RKO (cell line): ENCODE data around the gene POLRMT.
"Not testable (repeated sequence)": the region's sequence is repeated elsewhere in the genome, so short reads cannot be mapped to it uniquely, and the experiment has no call there.

ENCODE experiments used
- DNase-seq: peaks from one replicate; pipeline ENCODE4 v3.0.0-alpha.2; 2016; ENCODE audit warnings: low spot score

Gene POLRMT

DNA sequence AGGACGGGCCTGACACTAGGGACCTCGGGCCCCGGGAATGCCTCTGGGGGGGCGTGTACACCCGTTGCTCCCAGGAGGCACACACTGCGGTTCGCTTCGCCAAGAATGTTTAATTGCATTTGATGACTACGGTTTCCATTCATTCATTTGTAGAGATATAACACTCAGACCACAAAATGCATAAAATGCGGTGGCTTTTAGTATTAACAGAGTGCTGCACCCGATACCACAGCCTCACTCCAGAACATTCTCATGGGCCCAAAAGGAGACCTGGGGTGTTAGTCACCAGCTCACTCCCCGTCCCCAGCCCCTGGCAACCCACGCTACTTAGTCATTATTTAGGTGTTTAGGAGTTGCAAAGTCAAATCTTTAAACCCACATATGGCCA, 21.9 kb downstream of the POLRMT start:
- DNase-seq = no peak

GRCh38 chr19:610801-611480, 22.4 kb downstream of the POLRMT start:
- no peak for DNase-seq

DNA sequence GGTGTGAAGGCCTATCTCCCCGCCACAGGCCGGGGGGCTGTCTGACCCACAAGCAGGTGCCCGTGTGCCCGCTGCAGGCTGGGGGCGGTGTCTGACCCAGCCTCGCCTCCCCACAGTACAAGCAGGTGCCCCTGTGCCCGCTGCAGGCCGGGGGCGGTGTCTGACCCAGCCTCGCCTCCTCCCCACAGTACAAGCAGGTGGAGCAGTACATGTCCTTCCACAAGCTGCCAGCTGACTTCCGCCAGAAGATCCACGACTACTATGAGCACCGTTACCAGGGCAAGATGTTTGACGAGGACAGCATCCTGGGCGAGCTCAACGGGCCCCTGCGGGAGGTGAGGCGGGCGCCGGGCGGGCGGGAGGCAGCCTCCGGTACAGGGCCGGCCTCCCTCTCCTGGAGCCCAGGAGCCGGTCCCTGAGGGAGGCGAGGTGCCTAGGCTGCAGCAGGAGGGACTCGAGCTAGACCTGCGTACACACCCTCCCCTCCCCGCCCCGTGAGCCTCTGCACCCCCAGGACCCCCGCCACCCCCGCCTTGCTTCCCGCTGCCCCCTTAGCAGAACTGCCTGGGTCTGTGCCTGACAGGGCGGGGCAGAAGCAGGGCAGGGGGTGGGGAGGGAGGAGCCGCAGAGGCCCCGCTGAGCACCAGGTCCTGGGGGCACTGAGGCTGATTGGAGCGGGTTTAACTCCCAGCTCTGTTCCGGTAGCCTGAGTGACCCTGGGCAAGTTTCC, 23.1 kb downstream of the POLRMT start:
- DNase-seq = no peak

DNA sequence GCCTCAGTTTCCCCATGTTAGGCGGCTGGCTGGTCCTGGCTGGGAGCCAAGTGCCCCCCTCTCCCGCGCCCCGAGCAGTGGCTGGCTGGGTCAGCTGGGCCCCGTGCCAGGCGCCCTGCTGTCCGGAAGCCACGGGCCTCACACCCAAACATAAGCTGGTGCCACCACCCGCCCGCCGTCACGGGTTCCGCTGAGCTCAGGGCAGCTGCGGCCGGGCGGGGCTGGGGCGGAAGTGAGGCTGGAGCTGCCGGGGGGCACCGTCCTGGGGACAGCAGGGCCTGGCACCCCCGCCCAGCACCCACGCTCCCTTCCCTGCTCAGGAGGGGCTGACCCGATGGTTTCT, 24.4 kb downstream of the POLRMT start:
- peak; percentile 45 for DNase-seq

- DNase-seq = no peak
These were observed 25.0 kb downstream of the POLRMT start for GRCh38 chr19:608155-609003.

GRCh38 chr19:607301-608154, 25.8 kb downstream of the POLRMT start:
- DNase-seq = no peak

- not testable (repeated sequence) for DNase-seq
These were observed 28.0 kb downstream of the POLRMT start for GRCh38 chr19:605061-605971.

- DNase-seq = no peak
These were observed 29.0 kb downstream of the POLRMT start for GRCh38 chr19:604355-604754.

- DNase-seq = not testable (repeated sequence)
These were observed 29.6 kb downstream of the POLRMT start for GRCh38 chr19:603779-604178.

GRCh38 chr19:603302-603639, 30.1 kb downstream of the POLRMT start:
- not testable (repeated sequence) for DNase-seq

DNA sequence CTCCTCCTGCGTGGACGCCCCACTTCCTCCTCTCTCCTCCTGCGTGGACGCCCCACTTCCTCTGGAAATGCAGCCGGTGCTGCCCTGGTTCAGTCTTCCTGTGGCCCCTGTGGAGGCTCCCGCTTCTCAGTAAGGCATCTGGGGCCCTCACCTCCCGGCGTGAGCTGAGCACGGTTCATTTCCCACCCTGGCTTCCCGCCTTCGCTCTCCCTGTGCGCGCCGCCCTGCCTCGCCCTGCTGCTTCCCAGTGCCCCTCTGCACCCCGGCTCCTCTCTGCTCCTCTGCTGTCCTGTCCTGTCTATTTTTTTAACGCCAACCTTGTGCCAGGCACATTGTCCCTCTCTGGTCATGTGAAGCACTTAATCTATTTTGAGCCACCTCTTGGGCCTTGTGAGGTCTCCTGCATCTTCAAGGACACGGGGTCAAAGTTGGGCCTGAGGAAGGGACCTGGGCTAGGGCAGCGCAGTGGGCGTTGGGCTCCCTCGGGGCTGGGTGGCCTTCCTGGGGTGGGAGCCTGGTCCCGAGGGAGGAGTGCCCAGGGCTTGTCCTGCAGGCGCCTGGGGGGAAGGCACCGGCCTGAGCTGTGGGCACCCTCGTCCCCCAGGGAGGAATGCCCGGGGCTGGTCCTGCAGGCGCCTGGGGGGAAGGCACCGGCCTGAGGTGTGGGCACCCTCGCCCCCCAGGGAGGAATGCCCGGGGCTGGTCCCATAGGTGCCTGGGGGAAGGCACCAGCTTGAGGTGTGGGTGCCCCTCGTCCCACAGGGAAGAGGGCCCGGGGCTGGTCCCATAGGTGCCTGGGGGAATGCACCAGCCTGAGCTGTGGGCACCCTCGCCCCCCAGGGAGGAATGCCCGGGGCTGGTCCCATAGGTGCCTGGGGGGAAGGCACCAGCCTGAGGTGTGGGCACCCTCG, 30.7 kb downstream of the POLRMT start:
- no peak for DNase-seq

GRCh38 chr19:601790-602189, 31.5 kb downstream of the POLRMT start:
- no peak for DNase-seq

DNA sequence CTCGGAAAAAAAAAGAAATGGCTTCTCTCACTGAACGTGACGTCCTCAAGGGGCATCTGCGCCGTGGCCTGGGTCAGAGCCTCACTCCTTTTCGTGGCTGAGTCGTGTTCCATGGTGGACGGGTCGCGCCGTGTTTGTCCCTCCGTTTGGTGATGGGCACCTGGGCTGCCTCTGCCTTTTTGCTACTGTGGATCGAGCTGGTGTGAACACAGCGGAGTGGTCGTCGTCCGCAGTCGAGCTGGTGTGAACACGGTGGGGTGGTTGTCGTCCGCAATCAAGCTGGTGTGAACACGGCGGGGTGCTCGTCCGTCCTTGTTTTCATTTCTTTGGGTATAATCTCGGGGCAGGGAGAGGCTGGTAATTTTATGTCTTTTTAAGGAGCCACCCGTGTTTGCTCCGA, 32.0 kb downstream of the POLRMT start:
- DNase-seq = no peak

- DNase-seq = no peak
These were observed 35.7 kb downstream of the POLRMT start for GRCh38 chr19:597406-598315.

GRCh38 chr19:596263-596655, 37.1 kb downstream of the POLRMT start:
- no peak for DNase-seq

- no peak for DNase-seq
These were observed 37.7 kb downstream of the POLRMT start for GRCh38 chr19:595326-596262.

GRCh38 chr19:594265-594870, 39.0 kb downstream of the POLRMT start:
- DNase-seq = no peak
